GM18517 (cell line): Measurements from ENCODE around the gene CNGB1.
"Not testable (repeated sequence)": the region's sequence is repeated elsewhere in the genome, so short reads cannot be mapped to it uniquely, and the experiment has no call there.

ENCODE experiments used
- ATAC-seq: cut with Tn5 transposase; IDR thresholded peaks from one replicate; pipeline ENCODE4 v1.9.1; 2021; ENCODE audit warnings: mild to moderate bottlenecking, moderate library complexity; ENCODE audit not compliant: unreplicated experiment

Gene CNGB1

GRCh38 chr16:57912529-57913260, 58.2 kb downstream of the CNGB1 start:
- no peak for ATAC-seq

- no peak for ATAC-seq
Observed at GRCh38 chr16:57911743-57912142, 59.2 kb downstream of the CNGB1 start.

DNA sequence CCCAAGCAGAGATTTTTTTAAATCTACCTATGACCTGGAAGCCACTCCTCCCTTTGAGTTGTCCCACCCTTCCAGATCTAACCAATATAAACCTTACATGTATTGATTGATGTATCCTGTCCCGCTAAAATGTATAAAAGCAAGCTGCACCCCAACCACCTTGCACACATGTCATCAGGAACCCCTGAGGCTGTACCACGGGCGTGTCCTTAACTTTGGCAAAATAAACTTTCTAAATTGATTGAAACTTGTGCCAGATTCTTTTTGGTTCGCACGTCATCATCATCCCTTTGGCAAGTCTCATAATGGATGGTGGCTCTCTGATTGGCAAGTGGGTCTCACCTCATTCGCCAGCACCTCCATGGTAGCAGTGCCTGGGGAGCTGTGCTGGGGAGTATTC, 60.2 kb downstream of the CNGB1 start:
- ATAC-seq, result no peak

- ATAC-seq, result no peak
Observed at GRCh38 chr16:57908409-57908987, 62.4 kb downstream of the CNGB1 start.

DNA sequence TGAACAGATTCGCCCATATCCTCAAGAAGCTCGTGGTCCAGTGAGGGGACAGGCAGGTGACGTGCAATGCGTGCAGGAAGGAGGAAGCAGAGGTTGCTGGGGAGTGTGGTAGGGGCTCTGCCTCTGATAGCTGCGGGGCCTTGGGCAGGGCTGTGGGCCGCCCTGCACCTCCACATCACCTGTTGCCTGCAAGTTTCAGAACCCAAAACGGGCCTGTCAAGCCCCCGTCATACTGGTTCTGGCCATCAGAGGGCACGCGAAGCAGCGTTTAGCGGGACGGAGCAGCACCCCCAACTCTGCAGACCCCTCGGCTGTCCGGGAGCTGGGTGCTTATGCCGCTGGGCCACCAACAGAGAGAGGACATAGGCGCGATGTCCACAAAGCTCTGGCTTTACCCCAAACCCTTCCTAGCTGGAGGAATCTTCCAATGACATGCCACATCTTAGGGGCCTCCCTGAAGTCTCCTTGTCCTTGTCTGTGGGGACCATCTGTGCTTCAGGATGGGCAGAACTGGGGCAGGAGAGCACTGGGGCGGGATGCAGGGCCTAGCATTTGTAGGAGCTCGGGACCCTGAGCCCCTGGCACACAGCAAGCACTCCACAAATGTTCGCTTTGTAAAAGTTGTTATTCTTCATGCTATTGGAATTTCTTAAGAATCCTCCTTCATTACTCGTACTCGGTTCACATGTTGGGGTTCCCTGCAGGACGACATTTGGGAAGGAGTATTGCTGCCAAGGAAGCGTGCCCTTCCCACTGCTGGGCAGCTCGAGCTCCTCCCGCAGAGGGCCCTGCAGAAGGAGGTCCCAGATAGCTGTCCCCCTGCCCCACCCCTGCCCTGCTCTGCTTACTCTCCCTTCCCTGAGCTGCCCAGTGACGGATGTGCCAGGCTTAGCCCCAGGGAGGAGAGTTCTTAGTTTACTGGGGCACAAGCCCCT, 64.3 kb downstream of the CNGB1 start:
- no peak for ATAC-seq

GRCh38 chr16:57904101-57904500, 66.8 kb downstream of the CNGB1 start:
- ATAC-seq, result no peak

DNA sequence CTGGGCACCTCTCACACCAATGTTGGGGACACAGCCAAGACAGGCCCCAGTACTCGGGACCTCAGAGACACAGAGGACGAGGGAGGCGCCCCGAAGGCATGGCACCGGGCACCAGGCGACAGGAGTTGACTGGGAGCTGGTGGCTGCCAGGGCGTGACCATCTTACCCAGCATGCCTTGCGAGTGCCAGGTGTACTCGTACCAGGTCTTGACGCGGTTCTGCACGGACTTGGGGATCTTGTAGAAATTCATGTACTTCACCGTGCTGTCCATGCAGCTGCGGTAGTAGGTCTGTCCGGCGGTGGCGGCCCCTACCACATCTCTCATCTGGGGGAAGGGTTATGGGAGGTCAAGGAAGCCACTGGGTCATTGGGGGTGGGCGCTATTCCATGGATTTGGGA, 67.3 kb downstream of the CNGB1 start:
- ATAC-seq, result no peak

- no peak for ATAC-seq
Observed at GRCh38 chr16:57901480-57902069, 69.4 kb downstream of the CNGB1 start.

DNA sequence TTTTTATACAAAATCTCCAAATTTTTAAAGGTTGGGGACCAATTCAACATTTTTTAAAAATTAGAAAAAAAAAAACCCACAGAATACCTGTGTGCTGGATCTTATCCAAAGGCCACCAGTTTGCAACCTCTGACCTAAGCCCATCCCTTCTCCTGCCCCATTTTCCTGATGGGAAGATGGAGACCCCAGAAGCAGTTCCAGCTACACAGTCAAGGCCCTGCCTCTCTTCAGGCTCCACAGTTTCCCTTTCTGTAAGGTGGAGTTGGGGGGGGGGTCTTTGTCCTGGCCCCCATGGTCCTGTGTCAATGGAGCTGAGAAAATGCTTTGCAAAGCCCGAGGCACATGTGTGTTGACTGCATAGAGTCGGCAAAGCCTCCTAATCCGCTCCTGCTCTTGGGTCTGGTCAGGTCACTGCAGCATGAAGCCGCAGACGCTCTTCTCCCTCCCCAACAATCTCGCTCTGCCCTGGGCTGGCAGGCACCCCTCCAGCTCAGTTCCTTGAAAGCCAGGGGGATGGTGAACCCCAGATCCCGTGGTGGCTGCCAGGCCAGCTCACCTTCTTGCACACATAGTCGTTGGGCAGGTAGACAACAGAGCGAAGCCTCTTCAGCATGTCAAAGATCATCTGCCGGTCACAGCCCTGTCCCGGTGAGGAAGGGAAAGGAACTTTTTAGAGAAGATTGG, 70.0 kb downstream of the CNGB1 start:
- no peak for ATAC-seq

- ATAC-seq, result no peak
Observed at GRCh38 chr16:57899771-57900661, 70.9 kb downstream of the CNGB1 start.

DNA sequence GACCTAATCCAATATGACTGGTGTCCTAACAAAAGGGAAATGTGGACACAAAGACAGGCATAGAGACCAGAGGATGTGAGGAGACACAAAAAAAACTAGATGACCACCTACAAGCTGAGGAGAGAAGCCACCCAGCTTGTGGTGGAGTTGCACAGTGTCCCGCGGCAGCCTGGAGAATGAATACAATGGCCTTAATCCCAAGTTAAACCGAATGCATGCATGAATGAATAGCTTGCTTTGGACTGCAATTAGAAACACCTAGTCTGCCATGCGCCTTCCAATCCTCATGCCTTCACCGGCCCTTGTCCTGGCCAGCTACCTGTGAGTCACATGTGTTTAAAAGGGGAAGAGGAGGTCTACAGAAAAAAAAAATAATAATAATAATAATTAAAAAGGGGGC, 72.0 kb downstream of the CNGB1 start:
- no peak for ATAC-seq

- ATAC-seq, result no peak
Observed at GRCh38 chr16:57897996-57898395, 72.9 kb downstream of the CNGB1 start.

DNA sequence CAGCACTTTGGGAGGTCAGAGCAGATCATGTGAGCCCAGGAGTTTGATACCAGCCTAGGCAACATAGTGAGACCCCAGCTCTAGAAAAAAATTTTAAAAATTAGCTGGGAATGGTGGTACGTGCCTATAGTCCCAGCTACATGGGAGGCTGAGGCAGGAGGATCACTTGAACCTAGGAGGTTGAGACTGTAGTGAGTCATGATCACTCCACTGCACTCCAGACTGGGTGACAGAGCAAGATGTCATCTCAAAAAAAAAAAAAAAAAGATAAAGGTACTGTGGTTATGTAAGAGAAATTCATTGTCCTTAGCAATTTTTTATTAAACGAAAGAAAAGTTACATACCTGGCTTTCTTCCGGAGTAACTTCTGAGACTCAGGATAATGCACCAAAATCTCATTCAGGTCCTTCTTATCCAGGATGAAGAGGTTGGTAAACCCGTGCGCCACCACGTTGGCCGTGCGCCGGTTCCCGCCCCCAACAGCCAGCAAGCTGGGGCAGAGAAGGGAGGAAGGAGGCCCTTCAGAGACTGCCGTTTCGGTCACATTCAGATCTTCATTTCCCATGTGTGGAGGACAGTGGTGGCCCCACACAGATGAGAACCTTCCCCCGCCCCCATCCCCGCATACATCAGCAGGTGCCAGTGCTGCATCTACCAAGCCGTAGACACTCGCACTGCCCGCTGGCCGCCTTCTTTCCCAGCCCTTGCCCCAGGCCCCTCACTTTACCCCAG, 73.7 kb downstream of the CNGB1 start:
- no peak for ATAC-seq

GRCh38 chr16:57895081-57895547, 75.8 kb downstream of the CNGB1 start:
- ATAC-seq, result not testable (repeated sequence)

DNA sequence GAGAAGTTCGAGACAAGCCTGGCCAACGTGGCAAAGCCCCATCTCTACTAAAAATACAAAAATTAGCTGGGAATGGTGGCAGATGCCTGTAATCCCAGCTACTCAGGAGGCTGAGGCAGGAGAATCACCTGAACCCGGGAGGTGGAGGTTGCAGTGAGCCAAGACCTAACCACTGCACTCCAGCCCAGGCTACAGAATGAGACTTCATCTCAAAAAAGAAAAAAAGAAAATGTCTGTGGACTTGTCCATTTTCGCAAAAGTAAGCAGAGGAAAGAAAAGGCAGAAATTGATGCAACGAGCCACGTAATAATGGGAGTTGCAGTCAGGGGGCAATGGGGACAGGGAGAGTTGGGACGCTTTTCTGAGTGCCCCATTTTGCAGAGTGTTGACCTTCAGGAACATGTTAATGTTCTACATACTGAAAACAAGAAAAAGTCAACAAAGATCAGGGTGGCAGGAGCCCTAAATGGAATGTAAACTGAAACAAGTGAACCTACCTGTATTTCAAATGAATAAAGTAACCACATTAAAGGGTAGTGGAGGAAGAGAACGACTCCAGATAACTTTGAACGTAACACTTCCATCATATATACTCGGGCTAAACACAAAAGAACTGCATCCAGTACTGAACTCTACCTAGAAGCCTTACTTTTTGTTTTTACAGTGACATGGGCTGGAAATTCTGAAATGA, 76.4 kb downstream of the CNGB1 start:
- no peak for ATAC-seq

GRCh38 chr16:57893559-57894389, 77.2 kb downstream of the CNGB1 start:
- ATAC-seq, result no peak

DNA sequence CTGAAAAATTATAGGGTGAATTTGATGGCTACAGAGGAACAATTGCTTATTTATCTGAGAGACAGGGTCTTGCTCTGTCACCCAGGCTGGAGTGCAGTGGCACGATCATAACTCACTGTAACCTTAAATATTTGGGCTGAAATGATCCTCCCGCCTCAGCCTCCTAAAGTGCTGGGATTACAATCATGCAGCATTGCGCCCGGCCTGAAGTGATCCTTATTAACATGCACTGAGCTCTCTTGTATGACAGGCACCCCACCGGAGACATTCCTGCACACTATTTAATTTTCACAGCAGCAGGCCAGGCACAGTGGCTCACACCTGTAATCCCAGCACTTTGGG, 77.7 kb downstream of the CNGB1 start:
- ATAC-seq, result no peak
